HG02852 (cell line): ENCODE measurements around the gene LAMC2.

Experiments
- ATAC-seq: cut with Tn5 transposase; IDR thresholded peaks from one replicate; pipeline ENCODE4 v1.9.1; 2021; ENCODE audit warnings: mild to moderate bottlenecking, moderate library complexity; ENCODE audit not compliant: unreplicated experiment

LAMC2 gene

GRCh38 chr1:183283286-183283685 is 97.2 kb downstream of the LAMC2 start:
- ATAC-seq = no peak

GRCh38 chr1:183284086-183284485 is 98.0 kb downstream of the LAMC2 start:
- no peak for ATAC-seq

- ATAC-seq = no peak
Observed at GRCh38 chr1:183285256-183285655, 99.2 kb downstream of the LAMC2 start.

GRCh38 chr1:183285746-183286145 is 99.7 kb downstream of the LAMC2 start:
- ATAC-seq = no peak

GRCh38 chr1:183287191-183287675 is 101.2 kb downstream of the LAMC2 start:
- no peak for ATAC-seq

- ATAC-seq = no peak
Observed at GRCh38 chr1:183288583-183288982, 102.5 kb downstream of the LAMC2 start.

GRCh38 chr1:183289051-183289496 is 103.0 kb downstream of the LAMC2 start:
- no peak for ATAC-seq

GRCh38 chr1:183290628-183291027 is 104.6 kb downstream of the LAMC2 start:
- ATAC-seq = no peak

- ATAC-seq = no peak
Observed at GRCh38 chr1:183291216-183291762, 105.2 kb downstream of the LAMC2 start.

GRCh38 chr1:183291802-183292514 is 105.9 kb downstream of the LAMC2 start:
- ATAC-seq = no peak

GRCh38 chr1:183293241-183293640 is 107.2 kb downstream of the LAMC2 start:
- no peak for ATAC-seq

- no peak for ATAC-seq
Observed at GRCh38 chr1:183293876-183294275, 107.8 kb downstream of the LAMC2 start.
